Measurements from ENCODE around the gene NPHP1. TPM values are rescaled to one million over a fixed set of nuclear protein-coding genes. Genes with fewer than 3 reads are reported as not detected.

The NPHP1 gene
- total and polyA plus RNA-seq, 2 donors (not counting 1 experiment from before 2014, with no cell fraction given) = 2.4 TPM

- Mint-ChIP-seq H3K9me3 (ENCODE audit: insufficient read depth) (no peaks in the 10 kb centered on the region), H3K27me3 (peaks cover 55% of the 10 kb centered on the region), H3K27ac (no peak overlapping the region), H3K4me3 (no peak overlapping the region), H3K4me1 (no peaks in the 10 kb centered on the region)
- intact Hi-C loops (cut with micrococcal nuclease) = no loop called here
- Histone ChIP-seq H3K9me3 (ENCODE audit: control extremely low read depth in 1 of 3, control insufficient read depth in 2 of 3, insufficient read depth in 1 of 3, low read length in 2 of 3) (peaks cover 0 to 9% (median 0%) of the 10 kb centered on the region in 3 donors), H3K4me2 (replicated peaks; ENCODE audit: low read depth, low read length, poor library complexity, severe bottlenecking) (no peak overlapping the region), H3K9ac (ENCODE audit: low read length) (no peak overlapping the region), H3K4me3 (ENCODE audit: control extremely low read depth in 1 of 5, extremely low read depth in 1 of 5, insufficient read depth in 1 of 5, low read depth in 2 of 5, low read length in 4 of 5) (no peak overlapping the region), H4K20me1 (ENCODE audit: control insufficient read depth, insufficient read depth, low read length, poor library complexity, severe bottlenecking) (no peaks in the 10 kb centered on the region), H3K79me2 (ENCODE audit: control insufficient read depth, insufficient read depth, low read length) (no peaks in the 10 kb centered on the region), H3K27ac (ENCODE audit: low read length in 2 of 2) (no peak overlapping the region), H3K4me1 (ENCODE audit: control insufficient read depth in 2 of 2, insufficient read depth in 2 of 2, low read length in 2 of 2) (no peaks in the 10 kb centered on the region), H2AFZ (ENCODE audit: insufficient read depth, low read depth, low read length, poor library complexity, severe bottlenecking) (no peak overlapping the region), H3K27me3 (replicated peaks in 1 of 4; ENCODE audit: control extremely low read depth in 1 of 4, control insufficient read depth in 3 of 4, insufficient read depth in 4 of 4, low read length in 3 of 4) (peaks cover 0 to 8% (median 0%) of the 10 kb centered on the region in 4 experiments), H3K36me3 (replicated peaks in 1 of 2; ENCODE audit: control extremely low read depth in 1 of 2, control insufficient read depth in 1 of 2, extremely low read depth in 1 of 2, insufficient read depth in 2 of 2, low read length in 1 of 2) (no peaks in the 10 kb centered on the region)
- DNase-seq = no peak
- no peak for ATAC-seq (ENCODE audit: low read depth)
- WGBS (ENCODE audit: insufficient coverage) = 50% methylated on average over 1 of the region's 3 CpGs
- ChIA-PET POLR2A (no interaction called here), CTCF (no interaction called here)
- TF ChIP-seq EZH2 (IDR thresholded peaks at IDR 0.05; ENCODE audit: borderline replicate concordance, insufficient read depth, low read depth, low read length, poor library complexity, severe bottlenecking) (no peak), CTCF (IDR thresholded peaks at IDR 0.05) (no peak)
Observed at GRCh38 chr2:110107092-110108079, 97.4 kb downstream of the NPHP1 start.

GRCh38 chr2:110106642-110107041, 98.2 kb downstream of the NPHP1 start:
- ChIA-PET POLR2A (no interaction called here), CTCF (no interaction called here)
- DNase-seq (no peak), ATAC-seq (ENCODE audit: low read depth) (no peak)
- no peak overlapping the region for H2AFZ ChIP-seq (ENCODE audit: insufficient read depth, low read depth, low read length, poor library complexity, severe bottlenecking)
- peaks cover 61% of the 10 kb centered on the region for H3K27me3 Mint-ChIP-seq
- no peak overlapping the region for H3K9ac ChIP-seq (ENCODE audit: low read length)
- TF ChIP-seq CTCF (IDR thresholded peaks at IDR 0.05) (no peak), EZH2 (IDR thresholded peaks at IDR 0.05; ENCODE audit: borderline replicate concordance, insufficient read depth, low read depth, low read length, poor library complexity, severe bottlenecking) (no peak)
- no peak overlapping the region for H3K4me3 Mint-ChIP-seq
- H3K36me3 ChIP-seq (replicated peaks in 1 of 2; ENCODE audit: control extremely low read depth in 1 of 2, control insufficient read depth in 1 of 2, extremely low read depth in 1 of 2, insufficient read depth in 2 of 2, low read length in 1 of 2) = no peaks in the 10 kb centered on the region
- no peaks in the 10 kb centered on the region for H3K4me1 Mint-ChIP-seq
- H3K27ac ChIP-seq (ENCODE audit: low read length in 2 of 2) = no peak overlapping the region
- no peaks in the 10 kb centered on the region for H4K20me1 ChIP-seq (ENCODE audit: control insufficient read depth, insufficient read depth, low read length, poor library complexity, severe bottlenecking)
- H3K4me2 ChIP-seq (replicated peaks; ENCODE audit: low read depth, low read length, poor library complexity, severe bottlenecking) = no peak overlapping the region
- H3K4me1 ChIP-seq (ENCODE audit: control insufficient read depth in 2 of 2, insufficient read depth in 2 of 2, low read length in 2 of 2) = no peaks in the 10 kb centered on the region
- peaks cover 0 to 9% (median 0%) of the 10 kb centered on the region in 3 donors for H3K9me3 ChIP-seq (ENCODE audit: control extremely low read depth in 1 of 3, control insufficient read depth in 2 of 3, insufficient read depth in 1 of 3, low read length in 2 of 3)
- H3K79me2 ChIP-seq (ENCODE audit: control insufficient read depth, insufficient read depth, low read length) = no peaks in the 10 kb centered on the region
- H3K27me3 ChIP-seq (replicated peaks in 1 of 4; ENCODE audit: control extremely low read depth in 1 of 4, control insufficient read depth in 3 of 4, insufficient read depth in 4 of 4, low read length in 3 of 4) = peaks cover 0 to 8% (median 0%) of the 10 kb centered on the region in 4 experiments
- H3K9me3 Mint-ChIP-seq (ENCODE audit: insufficient read depth) = no peaks in the 10 kb centered on the region
- no peak overlapping the region for H3K4me3 ChIP-seq (ENCODE audit: control extremely low read depth in 1 of 5, extremely low read depth in 1 of 5, insufficient read depth in 1 of 5, low read depth in 2 of 5, low read length in 4 of 5)
- no CpG with 5 or more reads among the region's 6 CpGs for WGBS (ENCODE audit: insufficient coverage)
- no peak overlapping the region for H3K27ac Mint-ChIP-seq
- intact Hi-C loops (cut with micrococcal nuclease) = no loop called here
